Dermis lymphatic vessel endothelial cell (primary cell): ENCODE results near the gene GLCCI1. TPM values are rescaled to one million over a fixed set of nuclear protein-coding genes. Genes with fewer than 3 reads are reported as not detected.

Experiments used
- total RNA-seq: library from RNA; depleted of rRNA; stranded (reverse); fragments of >200 nt; gene quantifications from 2 replicates; pipeline ENCODE4 v1.2.1, GENCODE V29; 2014

GLCCI1 gene
- 1.0 and 1.1 TPM in 2 replicates for total RNA-seq

GRCh38 chr7:7968544-7969305 lies at the start of gene GLCCI1:
Gene GLCCI1, plus strand, starts transcription at chr7:7968796. Its CDS starts 555 bp downstream, at chr7:7969351.

